GM12872 (cell line): ENCODE data around the gene CD82.

Source experiments
- CTCF ChIP-seq: IDR thresholded peaks from 3 replicates; pipeline ENCODE4 v1.5.1; 2011; ENCODE audit warnings: low read depth, mild to moderate bottlenecking, low read length, moderate library complexity; ENCODE audit not compliant: insufficient read depth

CD82 gene

GRCh38 chr11:44613153-44613552, 47.7 kb downstream of the CD82 start:
- TF ChIP-seq CTCF: no peak

- no peak for TF ChIP-seq CTCF
Observed at GRCh38 chr11:44614281-44614775, 48.9 kb downstream of the CD82 start.

- TF ChIP-seq CTCF: no peak
Observed at GRCh38 chr11:44615041-44615755, 49.7 kb downstream of the CD82 start.

GRCh38 chr11:44615913-44616791, 50.7 kb downstream of the CD82 start:
- TF ChIP-seq CTCF: no peak

GRCh38 chr11:44617671-44618461, 52.4 kb downstream of the CD82 start:
- TF ChIP-seq CTCF: no peak

- TF ChIP-seq CTCF: no peak
Observed at GRCh38 chr11:44618561-44619425, 53.3 kb downstream of the CD82 start.
